GM18502 (cell line): ENCODE data around the gene PRLR.
"Not testable (repeated sequence)": the region's sequence is repeated elsewhere in the genome, so short reads cannot be mapped to it uniquely, and the experiment has no call there.

Experiments
- ATAC-seq: cut with Tn5 transposase; IDR thresholded peaks from one replicate; pipeline ENCODE4 v1.9.1; 2021; ENCODE audit warnings: mild to moderate bottlenecking; ENCODE audit not compliant: unreplicated experiment, poor library complexity

PRLR gene

DNA sequence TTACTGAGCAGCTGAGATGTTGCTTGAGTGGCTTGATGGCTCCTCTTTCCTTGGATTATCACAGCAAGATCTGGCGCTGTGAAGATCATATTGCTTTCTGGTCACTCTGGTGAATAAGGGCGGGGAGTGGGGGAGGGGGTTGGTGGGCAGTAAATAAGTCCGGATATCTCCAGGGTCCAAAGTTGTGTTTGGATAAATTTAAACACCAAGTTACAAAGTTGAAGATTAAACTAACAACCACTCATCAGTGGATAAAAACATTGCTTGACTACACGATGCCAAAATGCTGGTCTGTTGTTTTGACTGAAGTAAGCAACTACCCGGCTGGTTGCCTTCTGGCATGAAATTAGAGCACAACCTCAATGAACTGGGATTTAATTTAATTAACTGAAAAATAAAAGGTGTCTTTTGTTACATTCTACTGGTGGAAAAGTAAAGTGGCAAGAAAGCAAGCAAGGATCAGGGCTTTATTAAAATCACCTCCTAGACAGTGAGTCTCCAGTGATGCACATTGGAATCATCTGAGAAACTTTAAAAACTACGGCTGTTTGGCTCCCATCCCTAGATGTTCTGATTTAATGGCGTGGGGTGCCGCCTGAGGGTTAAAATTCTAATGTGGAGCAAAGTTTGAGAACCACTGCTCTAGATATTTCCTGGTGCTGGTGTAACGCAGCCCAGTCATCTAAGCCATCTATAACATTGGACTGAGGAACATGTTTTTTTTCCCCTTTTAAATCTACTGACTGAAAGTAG is 95.8 kb downstream of the PRLR start:
- ATAC-seq = no peak

DNA sequence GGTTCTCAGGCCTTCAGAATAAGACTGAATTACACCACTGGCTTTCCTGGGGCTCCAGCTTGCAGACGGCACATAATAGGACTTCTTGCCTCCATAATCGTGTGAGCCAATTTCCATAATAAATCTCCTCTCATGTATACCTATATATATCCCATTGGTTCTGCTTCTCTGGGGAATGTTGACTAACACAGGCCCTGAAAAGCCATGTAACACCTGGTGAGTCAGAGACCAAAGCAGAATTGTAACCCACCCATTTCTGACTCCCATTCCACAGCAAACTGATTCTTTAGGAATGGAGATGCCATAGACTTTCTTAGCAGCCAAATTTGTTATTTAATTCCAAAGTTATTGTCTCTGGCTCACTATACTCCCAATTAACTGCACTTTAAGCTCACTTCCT is 97.1 kb downstream of the PRLR start:
- no peak for ATAC-seq

DNA sequence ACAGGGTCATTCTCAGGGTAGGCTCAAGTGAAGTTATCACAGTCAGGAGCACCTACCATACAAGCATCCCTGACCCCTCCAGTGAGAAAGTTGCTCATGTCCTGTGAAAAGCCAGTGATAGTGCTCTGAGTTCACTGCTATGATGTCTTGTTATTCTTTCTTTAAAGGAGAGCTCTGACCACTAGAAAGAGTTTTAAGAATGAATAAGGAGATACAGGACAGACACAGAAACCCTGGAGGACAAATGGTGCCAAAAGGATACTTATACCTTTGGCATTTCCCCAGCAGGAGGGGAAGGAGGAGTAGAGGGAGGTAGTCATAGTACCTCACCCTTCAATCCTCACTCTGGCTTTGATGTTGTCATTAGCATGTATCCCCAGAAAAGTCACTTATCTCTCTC is 98.6 kb downstream of the PRLR start:
- ATAC-seq = no peak

DNA sequence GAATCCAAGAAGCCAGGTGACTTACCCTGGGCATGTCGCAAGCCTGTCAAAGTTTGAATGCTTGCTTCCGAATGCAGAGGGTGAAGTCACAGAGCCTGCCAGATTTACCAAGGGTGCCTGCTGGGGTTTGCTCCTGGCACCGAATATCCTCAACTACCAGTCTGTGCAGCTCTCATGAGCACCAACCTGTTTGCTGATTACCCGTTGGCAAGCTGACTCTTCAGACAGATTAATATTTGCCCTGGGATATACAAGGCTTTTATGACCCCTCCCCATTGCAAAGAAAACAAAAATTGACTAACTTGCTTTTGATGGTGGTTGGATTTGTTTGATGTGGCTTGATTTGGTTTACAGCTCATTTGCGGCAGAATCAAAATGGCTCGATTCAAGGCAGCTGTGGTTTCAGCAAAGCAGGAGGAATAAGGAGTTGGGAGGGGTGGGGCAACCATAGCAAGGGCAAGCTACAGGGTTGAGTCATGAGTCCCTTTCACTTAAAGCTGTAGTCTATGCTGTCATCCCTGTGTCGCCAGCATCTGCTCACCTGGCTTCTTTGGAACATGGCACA is 100.3 kb downstream of the PRLR start:
- ATAC-seq = peak; percentile 63

DNA sequence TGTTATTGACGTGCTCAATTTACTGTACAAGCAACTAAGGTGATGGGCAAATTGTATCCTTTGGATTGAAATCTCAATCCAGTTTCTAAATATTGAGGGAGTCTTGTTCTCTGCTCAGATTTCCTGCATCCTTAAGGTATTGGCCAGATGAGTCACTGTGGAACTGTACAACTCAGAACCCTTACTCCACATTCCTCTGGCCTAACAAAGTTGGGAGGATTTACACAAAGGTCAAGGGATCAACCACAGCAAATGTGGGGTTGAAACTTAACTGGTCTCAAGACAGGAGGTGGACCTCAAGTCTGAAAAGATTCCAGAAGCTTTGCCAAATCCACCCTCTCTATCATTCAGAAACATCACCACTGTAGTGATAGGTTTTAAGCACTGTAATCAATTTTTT is 101.0 kb downstream of the PRLR start:
- ATAC-seq = no peak

DNA sequence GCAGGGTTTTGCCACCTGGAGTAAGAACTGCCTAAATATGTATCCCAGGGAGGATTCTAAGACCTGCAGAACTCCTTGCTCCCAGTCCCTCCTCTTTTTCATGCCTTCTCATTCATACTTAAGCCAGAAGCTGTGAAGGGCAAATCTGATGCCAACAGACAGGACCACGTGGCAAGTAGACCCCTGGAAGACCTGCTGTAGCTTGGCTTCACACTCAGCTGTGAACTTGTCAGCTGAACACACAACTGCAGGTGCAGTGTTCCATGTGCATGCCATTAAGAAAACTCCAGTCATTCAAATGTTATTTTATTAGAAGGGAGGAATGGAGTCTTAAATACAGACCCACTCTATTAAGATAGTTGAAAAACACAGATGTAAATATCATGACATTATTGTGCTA is 103.3 kb downstream of the PRLR start:
- no peak for ATAC-seq

DNA sequence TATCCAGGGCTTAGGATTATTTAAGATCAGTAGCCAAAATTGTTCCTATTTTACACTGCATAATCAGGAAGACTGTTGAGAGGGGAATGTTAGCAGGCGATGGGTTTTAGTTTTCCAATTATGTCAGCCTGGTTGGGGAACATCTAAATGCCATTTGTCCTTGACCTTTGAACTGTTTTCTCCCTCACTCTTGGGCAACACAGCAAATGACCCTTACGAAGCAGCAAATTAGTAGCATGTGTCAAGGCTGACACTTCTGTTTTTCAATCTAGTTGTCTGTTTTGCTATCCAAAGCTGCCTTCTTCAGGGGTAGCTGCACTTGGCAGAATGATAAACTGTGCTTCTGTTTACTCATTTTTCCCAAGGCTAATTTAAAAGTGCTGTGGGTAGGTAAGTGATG is 104.5 kb downstream of the PRLR start:
- no peak for ATAC-seq

DNA sequence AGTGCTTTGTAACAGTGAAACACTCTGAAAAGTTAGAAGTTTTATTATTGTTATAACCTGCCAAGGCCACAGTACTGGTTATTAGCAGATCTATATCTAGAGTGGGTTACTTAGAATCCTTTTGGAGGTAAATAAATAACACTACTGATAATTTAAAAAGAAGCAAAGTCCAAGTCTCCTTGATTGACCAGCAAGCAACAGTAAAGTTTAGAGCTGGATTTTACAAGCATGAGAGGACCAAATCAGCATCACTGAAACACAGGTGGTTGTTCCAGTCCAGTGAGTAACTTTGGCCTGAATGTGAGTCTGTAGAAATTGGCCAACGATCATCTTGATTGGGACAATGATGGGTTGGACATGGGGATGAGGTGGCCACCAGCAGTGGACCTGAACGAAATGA is 105.4 kb downstream of the PRLR start:
- no peak for ATAC-seq

DNA sequence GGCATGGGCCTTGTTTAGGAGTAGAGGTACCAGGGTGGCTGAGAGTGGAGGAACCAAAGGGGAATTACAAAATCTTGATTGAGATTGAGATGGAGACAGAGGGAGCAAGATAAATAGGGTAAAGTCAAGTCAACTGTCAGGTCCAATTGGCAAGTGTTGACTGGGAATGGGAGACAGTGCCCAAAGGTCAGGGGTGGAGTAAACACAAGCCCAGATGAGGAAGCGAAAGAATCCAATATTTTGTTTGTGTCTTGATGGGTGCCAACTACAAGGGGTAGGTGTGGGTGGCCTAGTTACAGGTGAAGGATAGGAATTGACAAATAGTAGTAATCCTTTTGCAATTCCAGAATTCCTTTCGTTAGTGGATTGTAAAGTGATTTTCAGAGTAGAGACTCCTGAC is 107.5 kb downstream of the PRLR start:
- ATAC-seq = no peak

DNA sequence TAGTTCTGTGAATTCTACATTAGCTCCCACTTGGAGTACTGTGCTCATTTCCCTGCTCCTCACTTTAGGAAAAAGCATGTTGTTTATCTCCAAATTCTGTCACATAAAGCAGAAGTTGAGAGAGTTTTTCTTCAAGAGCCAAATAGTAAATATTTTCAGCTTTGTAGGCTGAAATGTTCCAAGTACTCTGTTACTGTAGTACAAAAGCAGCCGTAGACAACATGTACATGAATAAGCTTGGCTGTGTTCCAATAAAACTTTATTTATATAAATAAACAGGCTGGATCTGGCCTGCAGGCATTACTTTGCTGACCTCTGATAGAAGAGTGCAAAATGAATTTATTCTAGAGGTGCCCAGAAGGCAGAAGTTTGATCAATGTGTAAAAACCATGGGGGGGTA is 109.6 kb downstream of the PRLR start:
- no peak for ATAC-seq

DNA sequence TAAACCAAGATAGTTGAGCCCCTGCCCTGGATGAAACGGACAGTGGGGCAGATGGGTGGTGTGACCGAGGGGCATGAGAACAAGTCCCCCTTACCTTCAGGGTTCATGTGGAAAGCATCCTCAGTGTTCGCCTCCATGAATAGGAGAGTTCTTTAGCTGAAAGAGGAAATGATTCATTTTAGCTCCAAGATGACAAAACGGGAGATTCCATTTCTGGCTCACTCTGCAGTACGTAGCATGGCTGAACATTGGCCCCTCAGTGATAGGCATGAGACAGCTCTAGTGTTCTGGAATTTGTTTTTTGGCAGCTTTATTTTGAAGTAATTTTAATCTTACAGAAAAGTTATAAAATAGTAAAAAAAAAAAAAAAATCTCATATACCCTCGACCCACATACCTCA is 112.3 kb downstream of the PRLR start:
- ATAC-seq = peak; percentile 86

DNA sequence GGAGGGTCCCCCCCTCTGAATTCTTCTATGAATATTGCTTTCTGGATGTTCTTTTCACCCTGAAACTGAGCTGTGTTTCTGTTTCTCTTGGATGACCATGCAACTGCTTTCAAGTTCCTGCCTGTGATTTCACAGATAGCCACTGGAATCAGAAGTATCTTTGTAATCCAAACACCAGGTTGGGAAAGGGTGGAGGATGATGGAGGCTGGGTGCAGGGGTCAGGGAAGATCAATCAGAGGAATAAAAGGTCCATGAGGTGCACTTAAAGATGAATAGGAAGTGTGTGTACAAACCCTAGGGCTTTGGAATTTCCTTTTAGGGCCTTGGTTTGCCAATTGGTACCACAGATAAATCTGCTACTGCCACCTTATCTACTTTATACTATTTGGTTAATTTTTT is 114.4 kb downstream of the PRLR start:
- no peak for ATAC-seq

DNA sequence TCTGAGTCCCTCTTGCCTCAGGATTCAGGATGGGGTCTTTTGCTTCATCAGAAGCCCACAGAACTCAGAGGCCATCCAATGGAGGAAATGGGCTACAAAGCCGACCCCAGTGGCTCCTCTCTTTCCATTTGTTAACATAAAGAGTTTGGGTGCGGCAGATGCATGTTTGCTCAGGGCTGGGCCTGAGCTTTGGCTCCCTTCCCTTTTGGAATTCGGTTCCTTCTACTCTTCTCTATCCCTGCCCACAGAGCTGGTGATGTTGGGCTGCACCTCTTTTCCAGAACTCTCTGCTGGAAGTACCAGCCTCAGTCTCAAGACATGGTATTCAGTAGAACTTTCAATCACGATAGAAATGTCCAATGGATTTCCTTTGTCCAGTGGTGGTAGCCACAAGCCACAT is 115.6 kb downstream of the PRLR start:
- ATAC-seq = no peak

DNA sequence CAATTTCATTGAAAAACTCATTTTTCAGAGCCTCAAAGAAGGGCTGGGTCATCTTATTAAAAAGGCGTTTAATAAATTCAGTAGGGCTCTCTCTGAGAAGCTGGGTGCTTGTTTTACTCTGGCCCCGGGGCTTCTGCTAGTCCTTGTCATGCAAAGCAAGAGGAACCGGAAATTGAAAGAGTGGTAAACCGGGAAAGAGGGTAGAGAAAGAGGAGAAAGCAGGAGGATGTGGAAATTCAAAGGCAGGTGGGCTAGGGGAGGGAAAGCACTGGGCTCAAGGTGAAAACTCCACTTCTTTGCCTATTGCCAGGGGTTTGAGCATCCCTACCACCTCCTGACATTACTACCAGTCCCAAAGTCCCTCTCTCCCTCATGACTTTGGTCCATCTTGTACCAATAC is 118.0 kb downstream of the PRLR start:
- no peak for ATAC-seq

DNA sequence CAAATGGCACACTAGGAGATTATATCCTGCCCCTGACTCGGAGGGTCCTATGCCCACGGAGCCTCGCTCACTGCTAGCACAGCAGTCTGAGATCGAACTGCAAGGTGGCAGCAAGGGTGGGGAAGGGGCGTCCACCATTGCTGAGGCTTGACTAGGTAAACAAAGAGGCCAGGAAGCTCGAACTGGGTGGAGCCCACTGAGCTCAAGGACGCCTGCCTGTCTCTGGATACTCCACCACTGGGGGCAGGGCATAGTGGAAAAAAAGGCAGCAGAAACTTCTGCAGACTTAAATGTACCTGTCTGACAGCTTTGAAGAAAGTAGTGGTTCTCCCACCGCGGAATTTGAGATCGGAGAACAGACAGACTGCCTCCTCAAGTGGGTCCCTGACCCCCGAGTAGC is 125.7 kb downstream of the PRLR start:
- ATAC-seq = not testable (repeated sequence)

DNA sequence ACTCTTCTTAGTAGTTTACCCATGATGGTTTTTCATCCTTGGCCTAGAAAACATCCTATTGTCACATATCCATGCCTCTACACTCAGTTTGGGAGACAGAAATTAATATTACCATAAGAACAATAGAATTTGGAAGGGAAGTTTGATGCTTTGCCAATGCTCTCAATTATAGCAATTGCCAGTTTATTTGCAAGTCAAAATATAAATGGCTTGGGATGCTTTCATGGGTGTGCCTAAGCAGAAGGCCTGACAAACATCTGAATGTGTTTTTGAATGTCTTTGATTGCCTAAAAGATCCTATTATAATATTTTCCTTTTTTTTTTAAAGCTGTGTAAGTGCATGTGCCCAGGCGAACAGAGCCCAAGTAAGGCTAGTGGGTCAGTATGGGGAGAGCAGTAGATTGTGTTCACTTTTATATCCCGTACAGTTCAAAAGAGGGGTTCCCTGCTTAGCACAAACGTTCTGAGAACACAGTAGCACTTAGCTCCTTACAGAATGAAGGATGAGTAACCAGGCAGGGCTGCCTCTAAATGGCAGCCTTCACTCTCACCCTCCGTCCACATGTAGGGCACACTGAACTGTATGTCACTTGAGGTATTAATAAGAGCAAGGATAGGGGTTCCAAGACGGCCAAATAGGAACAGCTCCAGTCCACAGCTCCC is 126.5 kb downstream of the PRLR start:
- no peak for ATAC-seq

DNA sequence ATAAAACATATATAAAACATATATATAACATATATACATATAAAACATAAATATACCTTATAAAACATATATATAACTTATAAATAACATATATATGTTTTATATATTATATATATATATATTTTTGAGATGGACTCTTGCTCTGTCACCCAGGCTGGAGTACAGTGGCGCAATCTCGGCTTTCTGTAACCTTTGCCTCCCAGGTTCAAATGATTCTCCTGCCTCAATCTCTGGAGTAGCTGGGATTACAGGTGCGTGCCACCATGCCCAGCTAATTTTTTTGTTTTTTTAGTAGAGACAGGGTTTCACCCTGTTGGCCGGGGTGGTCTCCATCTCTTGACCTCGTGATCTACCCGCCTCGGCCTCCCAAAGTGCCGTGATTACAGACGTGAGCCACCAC is 128.6 kb downstream of the PRLR start:
- not testable (repeated sequence) for ATAC-seq

DNA sequence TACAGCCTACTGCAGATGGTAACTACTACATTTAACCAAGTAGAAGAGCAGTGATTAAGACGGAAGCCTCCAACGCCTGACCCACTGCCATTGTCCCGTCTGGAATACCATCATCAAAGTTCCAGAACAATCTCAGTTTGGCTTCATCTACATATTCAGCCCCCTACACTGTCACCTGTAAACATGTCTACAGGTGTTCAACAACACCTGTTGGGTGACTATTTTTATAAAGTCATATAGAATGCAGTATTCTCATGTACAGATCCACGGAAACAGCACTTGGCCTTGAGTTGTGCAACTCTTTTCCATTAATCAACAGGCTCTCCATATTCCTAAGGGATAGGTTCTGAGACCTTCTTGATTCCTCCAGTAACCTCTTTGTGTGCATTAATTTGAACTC is 129.3 kb downstream of the PRLR start:
- no peak for ATAC-seq

DNA sequence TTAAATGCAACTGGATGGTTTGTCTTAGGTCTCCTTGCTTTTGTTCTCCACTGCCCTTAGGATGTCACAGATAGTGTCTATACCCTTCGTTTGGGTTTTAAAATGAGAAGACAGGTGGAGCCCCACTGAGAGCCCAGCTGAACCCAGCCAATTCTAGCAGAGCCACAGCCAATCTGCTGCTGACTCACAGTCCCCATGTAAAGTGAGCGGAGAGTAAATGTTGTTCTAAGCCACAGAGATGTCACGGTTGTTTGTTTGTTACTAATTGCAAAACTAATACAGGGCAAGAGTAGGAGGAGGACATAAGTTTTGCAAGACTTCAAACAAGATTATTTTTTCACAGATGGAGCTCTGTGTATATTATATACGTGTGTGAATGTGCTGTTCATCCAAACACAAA is 132.1 kb downstream of the PRLR start:
- ATAC-seq = no peak

DNA sequence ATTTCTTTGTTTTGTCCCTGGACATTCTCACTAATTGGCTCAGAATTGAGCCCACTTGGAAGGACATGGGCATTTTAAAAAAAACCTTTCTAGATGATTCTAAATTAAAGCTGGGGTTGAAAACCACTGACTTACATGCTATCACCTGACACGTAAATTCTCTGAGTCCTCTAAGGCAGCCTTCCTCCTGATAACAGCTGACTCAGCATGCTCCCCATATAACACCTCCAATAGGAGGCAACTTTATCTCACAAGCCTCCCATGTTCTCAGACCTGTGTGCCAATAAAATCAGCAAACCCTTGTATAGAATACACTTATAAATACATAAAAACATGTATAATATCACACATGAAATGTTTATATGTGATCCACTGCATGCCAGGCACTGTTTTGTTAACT is 133.4 kb downstream of the PRLR start:
- ATAC-seq = no peak

DNA sequence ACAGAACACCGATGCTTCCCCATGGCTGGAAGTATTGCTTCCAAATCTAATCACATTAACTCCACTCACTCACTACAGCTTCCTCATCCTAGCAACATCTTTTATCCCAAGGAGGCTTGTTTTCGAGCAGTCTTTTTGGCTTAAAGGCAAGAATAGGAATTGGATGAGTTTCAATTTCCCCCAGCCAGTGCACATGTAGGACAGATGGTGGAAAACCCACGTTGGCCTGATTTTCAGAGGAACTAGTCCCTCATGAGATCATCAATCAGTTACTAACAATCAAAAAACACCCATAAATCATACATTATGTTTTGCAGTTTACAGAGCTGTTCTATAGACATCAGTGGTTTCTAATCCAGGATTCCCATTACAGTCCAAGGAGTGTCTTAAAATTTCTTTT is 134.1 kb downstream of the PRLR start:
- ATAC-seq = no peak

DNA sequence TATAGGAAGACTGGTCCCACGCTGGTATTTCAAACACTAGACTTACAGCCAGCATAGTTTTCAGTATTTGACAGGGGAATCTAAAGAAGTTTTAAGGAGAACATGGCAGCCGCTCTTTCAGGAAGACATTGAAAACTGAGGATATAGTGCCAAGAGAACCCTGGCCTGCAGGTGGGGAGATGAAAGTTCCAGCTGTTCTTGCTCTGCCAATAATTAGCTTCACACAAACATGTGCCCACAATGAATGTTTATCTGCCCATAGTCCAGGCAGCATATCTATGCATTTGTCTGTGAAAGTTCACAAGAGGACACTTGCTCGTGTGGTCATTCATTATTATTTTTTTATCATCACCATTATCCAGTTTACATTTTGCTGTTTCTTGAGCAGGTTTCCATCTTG is 134.9 kb downstream of the PRLR start:
- no peak for ATAC-seq
